ENCODE results near the gene SPARCL1.

Gene SPARCL1

GRCh38 chr4:87553182-87553581 lies 24.0 kb upstream of the SPARCL1 start:
- ATAC-seq, result no peak
- TF ChIP-seq TOX (CRISPR knock-in tag; IDR thresholded peaks at IDR 0.05; ENCODE audit: borderline replicate concordance) (no peak), ZNF8 (CRISPR knock-in tag; IDR thresholded peaks at IDR 0.05) (no peak), PATZ1 (CRISPR knock-in tag; IDR thresholded peaks at IDR 0.05; ENCODE audit: borderline replicate concordance) (no peak), TSHZ2 (CRISPR knock-in tag; IDR thresholded peaks at IDR 0.05) (no peak), CREB5 (CRISPR knock-in tag; IDR thresholded peaks at IDR 0.05; ENCODE audit: low read depth) (no peak), ISL1 (CRISPR knock-in tag; IDR thresholded peaks at IDR 0.05) (no peak), ARNTL (CRISPR knock-in tag; IDR thresholded peaks at IDR 0.05; ENCODE audit: borderline replicate concordance, low read depth) (no peak), POU6F1 (CRISPR knock-in tag; IDR thresholded peaks at IDR 0.05; ENCODE audit: borderline replicate concordance, low read depth) (no peak), RARB (CRISPR knock-in tag; IDR thresholded peaks at IDR 0.05) (no peak), GLIS3 (CRISPR knock-in tag; IDR thresholded peaks at IDR 0.05) (no peak), ZNF565 (CRISPR knock-in tag; conservative IDR thresholded peaks at IDR 0.05; ENCODE audit: low read depth) (no peak), BACH2 (CRISPR knock-in tag; IDR thresholded peaks at IDR 0.05; ENCODE audit: borderline replicate concordance) (no peak), PPARA (CRISPR knock-in tag; IDR thresholded peaks at IDR 0.05; ENCODE audit: borderline replicate concordance) (no peak), TCF4 (CRISPR knock-in tag; IDR thresholded peaks at IDR 0.05; ENCODE audit: borderline replicate concordance) (no peak), SNAI2 (CRISPR knock-in tag; IDR thresholded peaks at IDR 0.05) (no peak), OSR1 (CRISPR knock-in tag; IDR thresholded peaks at IDR 0.05) (no peak)

- no peak for TF ChIP-seq CREB5 (CRISPR knock-in tag; IDR thresholded peaks at IDR 0.05; ENCODE audit: low read depth)
- no peak for TF ChIP-seq POU6F1 (CRISPR knock-in tag; IDR thresholded peaks at IDR 0.05; ENCODE audit: borderline replicate concordance, low read depth)
- no peak for TF ChIP-seq TCF4 (CRISPR knock-in tag; IDR thresholded peaks at IDR 0.05; ENCODE audit: borderline replicate concordance)
- TF ChIP-seq ESRRG (CRISPR knock-in tag; IDR thresholded peaks at IDR 0.05), result no peak
- no peak for TF ChIP-seq CSDC2 (CRISPR knock-in tag; IDR thresholded peaks at IDR 0.05)
- no peak for TF ChIP-seq TSHZ2 (CRISPR knock-in tag; IDR thresholded peaks at IDR 0.05)
- TF ChIP-seq SNAI2 (CRISPR knock-in tag; IDR thresholded peaks at IDR 0.05), result no peak
- no peak for TF ChIP-seq ZNF70 (CRISPR knock-in tag; IDR thresholded peaks at IDR 0.05)
- no peak for TF ChIP-seq ARNTL (CRISPR knock-in tag; IDR thresholded peaks at IDR 0.05; ENCODE audit: borderline replicate concordance, low read depth)
- TF ChIP-seq RARB (CRISPR knock-in tag; IDR thresholded peaks at IDR 0.05), result no peak
- TF ChIP-seq CSRNP3 (CRISPR knock-in tag; IDR thresholded peaks at IDR 0.05), result no peak
- no peak for TF ChIP-seq ZFP30 (CRISPR knock-in tag; IDR thresholded peaks at IDR 0.05)
- no peak for TF ChIP-seq ZC3H10 (CRISPR knock-in tag; IDR thresholded peaks at IDR 0.05)
- TF ChIP-seq PPARA (CRISPR knock-in tag; IDR thresholded peaks at IDR 0.05; ENCODE audit: borderline replicate concordance), result no peak
- no peak for TF ChIP-seq BACH2 (CRISPR knock-in tag; IDR thresholded peaks at IDR 0.05; ENCODE audit: borderline replicate concordance)
- no peak for ATAC-seq
Measured at GRCh38 chr4:87551361-87551760, 22.2 kb upstream of the SPARCL1 start.

Data from SK-N-SH treated with all-trans-retinoic acid at 6 μM for 48 hours (cell line).